GM23338 (cell line): ENCODE results near the gene SLC6A11. TPM values are rescaled to one million over a fixed set of nuclear protein-coding genes. Genes with fewer than 3 reads are reported as not detected.

Source experiments
- ATAC-seq: fragments of 200-7000 bp; cut with Tn5 transposase; 3 replicates; pipeline ENCODE4 v1.9.1; 2020
- DNase-seq: peaks from one replicate; pipeline ENCODE4 v3.0.0-alpha.2; 2015; ENCODE audit warnings: low spot score
- H2AFZ ChIP-seq: fragments of 200-600 bp; sonication (generic); 2 replicates; pipeline ENCODE4 v1.8.0; 2016; ENCODE audit warnings: antibody characterized with exemption, mild to moderate bottlenecking, moderate library complexity
- H3F3A ChIP-seq: fragments of 200-600 bp; sonication (generic); replicated peaks from 2 replicates; pipeline ENCODE4 v1.8.0; 2017; ENCODE audit warnings: antibody characterized with exemption, mixed run types, low read depth
- H3K27ac ChIP-seq: fragments of 200-600 bp; sonication (generic); 2 replicates; pipeline ENCODE4 v1.6.1; 2016; ENCODE audit warnings: low read depth
- H3K27me3 ChIP-seq: fragments of 200-600 bp; sonication (generic); 2 replicates; pipeline ENCODE4 v1.8.0; 2016; ENCODE audit warnings: mild to moderate bottlenecking, mixed run types, moderate library complexity; ENCODE audit not compliant: insufficient read depth
- H3K36me3 ChIP-seq: fragments of 200-600 bp; sonication (generic); 2 replicates; pipeline ENCODE4 v1.8.0; 2016; ENCODE audit warnings: mild to moderate bottlenecking; ENCODE audit not compliant: insufficient read depth
- H3K4me1 ChIP-seq: fragments of 200-600 bp; sonication (generic); 2 replicates; pipeline ENCODE4 v1.8.0; 2016; ENCODE audit warnings: mild to moderate bottlenecking, moderate library complexity; ENCODE audit not compliant: insufficient read depth
- H3K4me2 ChIP-seq: fragments of 200-600 bp; sonication (generic); 2 replicates; pipeline ENCODE4 v1.7.1; 2017; ENCODE audit warnings: mixed run types
- H3K4me3 ChIP-seq: fragments of 200-600 bp; sonication (generic); 2 replicates; pipeline ENCODE4 v1.6.1; 2016; ENCODE audit warnings: mixed run types
- H3K79me2 ChIP-seq: fragments of 200-600 bp; sonication (generic); replicated peaks from 2 replicates; pipeline ENCODE4 v1.8.0; 2017; ENCODE audit warnings: mild to moderate bottlenecking; ENCODE audit not compliant: insufficient read depth
- H3K9me2 ChIP-seq: fragments of 200-600 bp; sonication (generic); 2 replicates; pipeline ENCODE4 v1.8.0; 2017; ENCODE audit not compliant: insufficient read depth
- H4K20me1 ChIP-seq: fragments of 200-600 bp; sonication (generic); replicated peaks from 2 replicates; pipeline ENCODE4 v1.8.0; 2017; ENCODE audit warnings: mild to moderate bottlenecking; ENCODE audit not compliant: insufficient read depth
- H3K27ac Mint-ChIP-seq: 2 replicates; pipeline ENCODE4 v1.8.0; 2020; ENCODE audit warnings: inconsistent platforms, mild to moderate bottlenecking, moderate library complexity, mixed read lengths
- H3K27me3 Mint-ChIP-seq: 3 replicates; pipeline ENCODE4 v1.8.0; 2022; ENCODE audit warnings: low read depth, mild to moderate bottlenecking, moderate library complexity, mixed read lengths, inconsistent platforms; ENCODE audit not compliant: insufficient read depth, poor library complexity
- H3K36me3 Mint-ChIP-seq: 3 replicates; pipeline ENCODE4 v1.8.0; 2021; ENCODE audit warnings: low read depth, mild to moderate bottlenecking, inconsistent platforms, moderate library complexity, mixed read lengths
- H3K4me1 Mint-ChIP-seq: 3 replicates; pipeline ENCODE4 v1.8.0; 2020; ENCODE audit warnings: mild to moderate bottlenecking, inconsistent platforms, mixed read lengths
- H3K4me3 Mint-ChIP-seq: 3 replicates; pipeline ENCODE4 v1.8.0; 2021; ENCODE audit warnings: moderate library complexity, mild to moderate bottlenecking, inconsistent platforms, mixed read lengths
- H3K9me3 Mint-ChIP-seq: 3 replicates; pipeline ENCODE4 v1.8.0; 2020; ENCODE audit warnings: moderate library complexity, mild to moderate bottlenecking, inconsistent platforms, mixed read lengths
- CREB1 ChIP-seq: fragments of 250-450 bp; sonication (Bioruptor Pico); IDR thresholded peaks from 2 replicates; pipeline ENCODE4 v1.5.0; 2020; ENCODE audit warnings: low read depth, mild to moderate bottlenecking, moderate library complexity
- CTCF ChIP-seq, 2 experiments: fragments of 200-600 bp in 1 of 2; sonication (generic) in 1 of 2; conservative IDR thresholded peaks; 2 replicates each; pipeline versions ENCODE4 v1.5.1 to v1.6.1; 2016 to 2017; ENCODE audit warnings: antibody characterized with exemption in 2 of 2, low read depth in 2 of 2, mild to moderate bottlenecking in 2 of 2, moderate library complexity in 1 of 2
- EZH2 ChIP-seq: fragments of 200-600 bp; sonication (generic); IDR thresholded peaks from one replicate; pipeline ENCODE4 v1.8.0; 2017; ENCODE audit warnings: antibody characterized with exemption, mild to moderate bottlenecking, low read depth; ENCODE audit not compliant: unreplicated experiment
- EZH2phosphoT487 ChIP-seq: fragments of 200-600 bp; sonication (generic); IDR thresholded peaks from one replicate; pipeline ENCODE4 v1.8.1; 2018; ENCODE audit warnings: antibody characterized with exemption; ENCODE audit not compliant: unreplicated experiment
- JUNB ChIP-seq: IDR thresholded peaks from one replicate; pipeline ENCODE4 v1.6.1; 2016; ENCODE audit warnings: antibody characterized with exemption; ENCODE audit not compliant: unreplicated experiment
- POLR2AphosphoS5 ChIP-seq: IDR thresholded peaks from 2 replicates; pipeline ENCODE4 v1.6.1; 2016; ENCODE audit warnings: antibody characterized with exemption, low read depth
- STAT1 ChIP-seq: IDR thresholded peaks from one replicate; pipeline ENCODE4 v1.6.1; 2016; ENCODE audit warnings: antibody characterized with exemption; ENCODE audit not compliant: unreplicated experiment
- ZNF114 ChIP-seq: fragments of 250-450 bp; sonication (Bioruptor Pico); IDR thresholded peaks from 2 replicates; pipeline ENCODE4 v1.5.0; 2020; ENCODE audit warnings: mild to moderate bottlenecking, moderate library complexity
- ZNF331 ChIP-seq: fragments of 250-450 bp; sonication (Bioruptor Pico); IDR thresholded peaks from 2 replicates; pipeline ENCODE4 v1.5.0; 2020; ENCODE audit warnings: low read depth, mild to moderate bottlenecking, moderate library complexity
- ZNF462 ChIP-seq: fragments of 250-450 bp; sonication (Bioruptor Pico); IDR thresholded peaks from 2 replicates; pipeline ENCODE4 v1.5.0; 2020; ENCODE audit warnings: mild to moderate bottlenecking, moderate library complexity
- polyA plus RNA-seq: library from polyadenylated mRNA; unstranded; fragments of >200 nt; fragmentation: Nextera tagmentation; extraction: Ambion mirVana; gene quantifications from 2 replicates; pipeline ENCODE4 v1.2.1, GENCODE V29; 2016
- total RNA-seq: library from RNA; depleted of rRNA; stranded (reverse); fragments of >200 nt; shearing (Covaris generic); gene quantifications from 2 replicates; pipeline ENCODE4 v1.2.3, GENCODE V29; 2014
- TF ChIP-seq, protein P1 (sequence below): IDR thresholded peaks from 2 replicates; pipeline ENCODE4 v1.6.1; 2016; ENCODE audit warnings: antibody characterized with exemption
- TF ChIP-seq, protein P2 (sequence below): IDR thresholded peaks from one replicate; pipeline ENCODE4 v1.6.1; 2018; ENCODE audit warnings: antibody characterized with exemption; ENCODE audit not compliant: unreplicated experiment

SLC6A11 gene
- total and polyA plus RNA-seq, 2 experiments from 2014 or later, result 0.47 to 1.1 TPM

DNA sequence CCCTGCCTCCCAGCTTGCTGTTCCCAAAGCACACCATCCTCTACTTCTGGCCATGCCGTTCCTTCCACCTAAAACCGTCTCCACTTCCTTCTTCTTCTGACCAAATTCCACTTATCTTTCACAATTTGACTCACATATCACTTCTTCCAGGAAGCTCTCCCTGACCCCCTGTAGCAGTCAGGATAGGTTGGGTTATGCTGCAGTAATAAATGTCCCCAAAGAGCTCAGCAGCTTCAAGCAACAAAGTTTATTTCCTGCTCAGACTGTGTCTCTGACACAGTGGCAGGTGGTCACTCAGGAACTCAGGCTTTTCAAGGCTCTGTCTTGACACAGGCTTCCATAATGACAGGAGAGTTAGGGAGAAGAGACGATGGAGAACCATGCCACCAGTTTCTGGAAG, 27.4 kb downstream of the SLC6A11 start:
- H3K4me2 ChIP-seq, result no peak overlapping the region
- H3K4me1 ChIP-seq, result no peaks in the 10 kb centered on the region; the same call in 1 of the 2 replicates
- H3K4me1 Mint-ChIP-seq, result no peaks in the 10 kb centered on the region
- H3K79me2 ChIP-seq, result no peaks in the 10 kb centered on the region
- no peak overlapping the region for H3K4me3 ChIP-seq
- no peak overlapping the region for H2AFZ ChIP-seq
- H3K27me3 Mint-ChIP-seq, result peaks cover 6% of the 10 kb centered on the region
- TF ChIP-seq ZNF462 (CRISPR knock-in tag) (no peak), CTCF (conservative IDR thresholded peaks at IDR 0.05; ENCODE audit: low read depth in 2 of 2) (no peak), STAT1 (no peak), JUNB (no peak), ZNF331 (no peak), EZH2phosphoT487 (no peak), CREB1 (CRISPR knock-in tag) (no peak), ZNF114 (CRISPR knock-in tag) (no peak), EZH2 (no peak), POLR2AphosphoS5 (no peak)
- TF ChIP-seq, protein P1, sequence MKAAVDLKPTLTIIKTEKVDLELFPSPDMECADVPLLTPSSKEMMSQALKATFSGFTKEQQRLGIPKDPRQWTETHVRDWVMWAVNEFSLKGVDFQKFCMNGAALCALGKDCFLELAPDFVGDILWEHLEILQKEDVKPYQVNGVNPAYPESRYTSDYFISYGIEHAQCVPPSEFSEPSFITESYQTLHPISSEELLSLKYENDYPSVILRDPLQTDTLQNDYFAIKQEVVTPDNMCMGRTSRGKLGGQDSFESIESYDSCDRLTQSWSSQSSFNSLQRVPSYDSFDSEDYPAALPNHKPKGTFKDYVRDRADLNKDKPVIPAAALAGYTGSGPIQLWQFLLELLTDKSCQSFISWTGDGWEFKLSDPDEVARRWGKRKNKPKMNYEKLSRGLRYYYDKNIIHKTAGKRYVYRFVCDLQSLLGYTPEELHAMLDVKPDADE, result no peak
- TF ChIP-seq, protein P2, sequence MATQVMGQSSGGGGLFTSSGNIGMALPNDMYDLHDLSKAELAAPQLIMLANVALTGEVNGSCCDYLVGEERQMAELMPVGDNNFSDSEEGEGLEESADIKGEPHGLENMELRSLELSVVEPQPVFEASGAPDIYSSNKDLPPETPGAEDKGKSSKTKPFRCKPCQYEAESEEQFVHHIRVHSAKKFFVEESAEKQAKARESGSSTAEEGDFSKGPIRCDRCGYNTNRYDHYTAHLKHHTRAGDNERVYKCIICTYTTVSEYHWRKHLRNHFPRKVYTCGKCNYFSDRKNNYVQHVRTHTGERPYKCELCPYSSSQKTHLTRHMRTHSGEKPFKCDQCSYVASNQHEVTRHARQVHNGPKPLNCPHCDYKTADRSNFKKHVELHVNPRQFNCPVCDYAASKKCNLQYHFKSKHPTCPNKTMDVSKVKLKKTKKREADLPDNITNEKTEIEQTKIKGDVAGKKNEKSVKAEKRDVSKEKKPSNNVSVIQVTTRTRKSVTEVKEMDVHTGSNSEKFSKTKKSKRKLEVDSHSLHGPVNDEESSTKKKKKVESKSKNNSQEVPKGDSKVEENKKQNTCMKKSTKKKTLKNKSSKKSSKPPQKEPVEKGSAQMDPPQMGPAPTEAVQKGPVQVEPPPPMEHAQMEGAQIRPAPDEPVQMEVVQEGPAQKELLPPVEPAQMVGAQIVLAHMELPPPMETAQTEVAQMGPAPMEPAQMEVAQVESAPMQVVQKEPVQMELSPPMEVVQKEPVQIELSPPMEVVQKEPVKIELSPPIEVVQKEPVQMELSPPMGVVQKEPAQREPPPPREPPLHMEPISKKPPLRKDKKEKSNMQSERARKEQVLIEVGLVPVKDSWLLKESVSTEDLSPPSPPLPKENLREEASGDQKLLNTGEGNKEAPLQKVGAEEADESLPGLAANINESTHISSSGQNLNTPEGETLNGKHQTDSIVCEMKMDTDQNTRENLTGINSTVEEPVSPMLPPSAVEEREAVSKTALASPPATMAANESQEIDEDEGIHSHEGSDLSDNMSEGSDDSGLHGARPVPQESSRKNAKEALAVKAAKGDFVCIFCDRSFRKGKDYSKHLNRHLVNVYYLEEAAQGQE, result no peak
- ATAC-seq, result no peak
- no peaks in the 10 kb centered on the region for H3F3A ChIP-seq
- no peaks in the 10 kb centered on the region for H3K27me3 ChIP-seq
- no peaks in the 10 kb centered on the region for H3K9me2 ChIP-seq
- no peaks in the 10 kb centered on the region for H3K36me3 Mint-ChIP-seq
- no peak overlapping the region for H3K4me3 Mint-ChIP-seq
- no peak for DNase-seq
- no peak overlapping the region for H3K27ac Mint-ChIP-seq
- no peaks in the 10 kb centered on the region for H3K9me3 Mint-ChIP-seq
- H3K36me3 ChIP-seq, result no peaks in the 10 kb centered on the region
- no peaks in the 10 kb centered on the region for H4K20me1 ChIP-seq
- no peak overlapping the region for H3K27ac ChIP-seq
